Mucosa of rectum (tissue), 2 donors: ENCODE results near the gene LRRC46.

Experiments used
- H3K27ac ChIP-seq, 2 donors: one replicate each; pipeline ENCODE4 v1.7.0; 2013; ENCODE audit warnings: inconsistent platforms in 2 of 2, low read depth in 2 of 2, low read length in 2 of 2
- H3K27me3 ChIP-seq, 2 donors: one replicate each; pipeline ENCODE4 v1.7.0; 2013; ENCODE audit warnings: low read length in 2 of 2; ENCODE audit not compliant: control insufficient read depth in 2 of 2, insufficient read depth in 2 of 2
- H3K36me3 ChIP-seq, 2 donors: one replicate each; pipeline ENCODE4 v1.7.0; 2013; ENCODE audit warnings: low read length in 2 of 2; ENCODE audit not compliant: control insufficient read depth in 2 of 2, insufficient read depth in 2 of 2
- H3K4me1 ChIP-seq, 2 donors: one replicate each; pipeline ENCODE4 v1.7.0; 2013; ENCODE audit warnings: low read length in 2 of 2, mild to moderate bottlenecking in 1 of 2; ENCODE audit not compliant: control insufficient read depth in 2 of 2, insufficient read depth in 2 of 2
- H3K4me3 ChIP-seq, 2 donors: one replicate each; pipeline ENCODE4 v1.7.0; 2013; ENCODE audit warnings: low read length in 2 of 2
- H3K9ac ChIP-seq, 2 donors: one replicate each; pipeline ENCODE4 v1.7.0; 2013; ENCODE audit warnings: low read length in 2 of 2, low read depth in 1 of 2, mild to moderate bottlenecking in 1 of 2
- H3K9me3 ChIP-seq, 2 donors: one replicate each; pipeline ENCODE4 v1.7.0; 2013; ENCODE audit warnings: low read length in 2 of 2; ENCODE audit not compliant: control insufficient read depth in 2 of 2
- donor health status: healthy.
- donor health status: Normal muscosa, but diverticular disease.

LRRC46 gene, protein sequence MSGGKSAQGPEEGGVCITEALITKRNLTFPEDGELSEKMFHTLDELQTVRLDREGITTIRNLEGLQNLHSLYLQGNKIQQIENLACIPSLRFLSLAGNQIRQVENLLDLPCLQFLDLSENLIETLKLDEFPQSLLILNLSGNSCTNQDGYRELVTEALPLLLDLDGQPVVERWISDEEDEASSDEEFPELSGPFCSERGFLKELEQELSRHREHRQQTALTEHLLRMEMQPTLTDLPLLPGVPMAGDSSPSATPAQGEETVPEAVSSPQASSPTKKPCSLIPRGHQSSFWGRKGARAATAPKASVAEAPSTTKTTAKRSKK

DNA sequence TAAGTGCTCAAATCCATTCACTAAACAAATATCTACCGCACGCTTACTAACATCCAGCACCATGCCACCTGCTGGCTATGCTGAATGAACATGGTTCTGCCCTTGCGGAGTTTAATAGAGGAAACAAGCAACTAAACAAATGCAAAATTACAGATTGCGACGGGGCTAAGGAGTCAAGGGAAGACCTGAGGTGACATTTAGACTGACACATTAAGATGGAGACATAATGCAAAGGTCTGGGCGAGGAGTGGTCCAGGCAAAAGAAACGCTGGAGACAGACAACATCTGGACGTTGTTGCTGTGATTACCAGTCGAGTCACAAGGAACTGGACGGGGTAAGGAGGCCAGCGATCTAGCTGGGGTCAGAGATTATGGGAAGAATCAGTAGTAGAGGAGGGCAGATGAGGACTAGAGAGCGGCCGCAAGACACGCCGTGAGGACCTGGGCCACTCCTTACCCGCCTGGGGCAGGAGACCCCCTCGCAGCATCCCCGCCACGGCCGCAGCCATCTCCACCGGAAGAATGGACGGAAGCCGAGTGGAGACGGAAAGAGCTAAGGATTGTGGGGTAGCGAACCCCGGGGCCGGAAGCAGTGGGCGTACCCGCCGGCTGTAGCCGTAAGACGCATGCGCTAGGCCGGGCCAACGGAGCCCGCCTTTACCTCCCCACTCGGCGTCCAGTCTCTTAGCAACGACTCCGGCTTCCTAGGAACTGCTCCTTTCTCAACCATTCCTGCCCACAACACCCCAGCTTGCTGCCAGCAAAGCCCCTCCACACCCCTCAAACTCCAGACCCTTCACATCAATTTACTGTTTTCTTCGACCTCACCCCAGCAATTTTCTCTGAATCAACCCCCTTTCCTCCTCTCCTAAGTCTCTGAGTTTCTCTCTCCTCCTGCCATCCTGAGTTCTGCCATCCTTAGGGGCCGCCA is at the start of gene LRRC46, which contains the start of gene MRPL10:
TSS of gene LRRC46 (plus strand) at position 668 of the 931 bp plus-strand sequence. CDS start 320 bp downstream, outside the sequence.
TSS of gene MRPL10 (minus strand) at position 539 of the 931 bp plus-strand sequence. CDS start at position 509, 30 bp downstream.
- no peaks in the 10 kb centered on the region for H3K9me3 ChIP-seq
- peak within 1 kb of the TSS; percentile 79 to 90 for H3K9ac ChIP-seq
- H3K4me1 ChIP-seq = peaks cover 15 to 17% of the 10 kb centered on the region in 2 donors
- H3K27ac ChIP-seq = peak within 1 kb of the TSS; percentile 81 to 83
- H3K36me3 ChIP-seq = peaks cover 20 to 27% of the 10 kb centered on the region in 2 donors
- peak within 1 kb of the TSS; percentile 93 to 96 for H3K4me3 ChIP-seq
- H3K27me3 ChIP-seq = no peaks in the 10 kb centered on the region

DNA sequence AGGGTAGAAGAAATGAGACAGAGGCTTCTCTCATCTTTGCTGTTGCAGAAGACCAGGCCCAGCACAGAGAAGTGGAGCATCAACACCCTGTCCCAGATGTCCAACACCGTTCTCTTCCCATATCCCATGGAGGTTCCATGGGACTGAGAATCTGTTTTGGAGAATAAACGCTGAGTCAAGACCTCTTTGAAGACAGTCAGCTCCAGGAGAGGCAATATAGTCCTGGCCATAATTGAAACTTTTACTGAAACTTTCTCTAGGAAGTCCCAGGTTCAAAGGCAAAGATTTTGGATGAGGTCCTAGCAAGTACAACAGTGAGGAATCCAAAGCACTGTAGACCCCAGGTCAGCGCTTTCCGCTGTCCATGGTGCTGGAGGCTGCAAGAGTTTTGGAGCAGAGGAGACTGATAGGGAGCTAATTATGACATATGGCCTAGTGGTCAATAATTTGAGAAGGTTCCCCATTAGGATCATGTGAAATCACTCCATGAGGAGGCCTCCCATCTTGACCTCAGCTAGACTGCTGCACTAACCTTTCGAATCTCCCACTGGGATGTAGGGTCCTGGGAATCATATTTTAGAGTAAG is 45.8 kb upstream of the LRRC46 start:
- no peak overlapping the region for H3K4me3 ChIP-seq
- H3K27me3 ChIP-seq = peaks cover 18 to 21% of the 10 kb centered on the region in 2 donors

DNA sequence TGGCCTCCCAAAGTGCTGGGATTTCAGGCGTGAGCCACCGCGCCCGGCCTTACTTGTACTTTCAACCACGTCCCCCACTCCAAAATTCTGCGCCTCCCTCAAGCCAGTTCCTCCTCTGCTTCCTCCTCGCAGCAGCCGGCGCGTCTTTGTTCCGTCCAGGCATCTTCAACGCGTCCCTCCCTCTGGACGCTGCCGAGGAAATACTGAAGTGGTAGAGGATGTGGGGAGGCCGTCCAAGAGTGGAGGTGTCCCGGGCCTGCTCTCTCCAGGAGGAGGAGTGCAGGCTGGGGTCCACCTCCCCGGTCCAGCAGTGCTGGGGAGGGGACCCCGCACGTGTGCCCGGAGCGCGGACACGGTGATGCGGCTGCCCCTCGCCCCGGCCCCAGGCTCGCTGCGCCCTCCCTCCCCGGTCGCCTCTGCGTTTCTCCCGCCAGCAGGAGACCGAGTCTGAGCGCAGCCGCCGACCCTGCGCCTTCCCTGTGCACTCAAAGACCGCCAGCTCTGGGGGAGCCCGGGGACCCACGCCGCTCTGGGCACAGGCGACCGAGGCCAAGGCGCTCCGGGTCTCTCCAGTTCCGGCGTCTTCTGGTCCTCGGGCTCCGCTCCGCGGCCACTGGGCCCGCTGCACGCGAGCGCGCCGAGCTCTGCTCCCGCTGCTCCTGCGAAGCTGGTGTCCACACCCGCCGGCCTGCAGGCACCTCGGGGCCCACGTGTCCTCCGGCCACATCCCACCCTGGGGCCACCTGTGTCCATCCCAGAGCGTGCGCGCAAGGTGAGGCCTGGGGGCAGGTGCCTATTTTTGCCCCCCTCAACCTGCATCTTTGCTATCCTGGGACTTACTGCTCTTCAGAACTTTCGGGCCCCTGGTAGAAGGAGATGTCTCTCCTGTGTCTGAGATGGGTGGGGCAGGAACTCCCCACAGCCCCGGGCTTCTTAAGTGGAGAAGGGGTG is 41.6 kb upstream of the LRRC46 start:
- Histone ChIP-seq H3K27me3 (peaks cover 26 to 35% of the 10 kb centered on the region in 2 donors), H3K4me1 (peaks cover 0 to 7% of the 10 kb centered on the region in 2 donors), H3K27ac (no peak overlapping the region), H3K4me3 (peak overlapping the region; percentile 30 to 41), H3K9ac (peak overlapping the region in 1 of 2 donors; percentile 12), H3K9me3 (no peaks in the 10 kb centered on the region), H3K36me3 (no peaks in the 10 kb centered on the region)

More for the DNA sequence above, 45.8 kb upstream of the LRRC46 start:
- Histone ChIP-seq H3K36me3 (no peaks in the 10 kb centered on the region), H3K27ac (no peak overlapping the region), H3K4me1 (peaks cover 0 to 7% of the 10 kb centered on the region in 2 donors), H3K9me3 (no peaks in the 10 kb centered on the region), H3K9ac (no peak overlapping the region)

DNA sequence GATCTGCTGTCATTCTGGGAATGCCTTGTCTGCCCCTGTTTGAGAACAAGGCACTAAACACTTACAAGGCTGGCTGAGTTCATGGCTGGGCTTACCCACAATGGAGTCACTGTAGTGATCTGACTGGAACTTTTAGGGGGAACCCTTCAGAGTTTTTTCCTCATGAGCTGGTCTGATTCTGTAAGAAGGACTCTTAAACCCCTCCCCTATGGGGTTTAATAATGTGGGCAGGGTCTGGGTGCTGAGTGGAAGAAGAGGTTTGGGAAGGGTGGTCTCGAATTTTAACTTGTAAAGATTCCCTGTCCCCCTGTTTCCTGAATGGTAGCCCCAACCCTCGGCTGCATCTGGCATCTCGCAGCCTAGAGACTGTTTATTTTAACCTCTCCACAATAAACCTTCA is 40.4 kb upstream of the LRRC46 start:
- H3K27ac ChIP-seq = no peak overlapping the region
- no peak overlapping the region for H3K4me3 ChIP-seq
- peaks cover 26 to 40% of the 10 kb centered on the region in 2 donors for H3K27me3 ChIP-seq
- no peaks in the 10 kb centered on the region for H3K9me3 ChIP-seq
- peaks cover 0 to 7% of the 10 kb centered on the region in 2 donors for H3K4me1 ChIP-seq
- H3K36me3 ChIP-seq = no peaks in the 10 kb centered on the region
- no peak overlapping the region for H3K9ac ChIP-seq

DNA sequence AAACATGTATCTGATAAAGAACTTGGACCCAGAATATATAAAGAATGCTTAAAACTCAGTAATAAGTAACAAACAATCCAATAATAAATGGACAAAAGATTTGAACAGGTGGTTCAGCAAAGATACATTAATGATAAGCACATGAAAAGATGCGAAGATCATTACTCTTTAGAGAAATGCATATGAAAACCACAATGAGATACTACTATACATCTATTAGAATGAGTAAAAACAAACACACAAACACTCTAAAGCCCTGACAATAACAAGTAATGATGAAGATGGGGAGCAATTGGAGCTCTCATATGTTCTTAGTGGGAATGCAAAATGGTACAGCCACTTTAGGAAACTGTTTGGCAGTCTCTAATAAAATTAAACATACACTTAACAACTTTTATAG is 39.0 kb upstream of the LRRC46 start:
- Histone ChIP-seq H3K27me3 (peaks cover 26 to 40% of the 10 kb centered on the region in 2 donors), H3K9ac (no peak overlapping the region), H3K36me3 (no peaks in the 10 kb centered on the region), H3K27ac (no peak overlapping the region), H3K9me3 (no peaks in the 10 kb centered on the region), H3K4me1 (peaks cover 0 to 7% of the 10 kb centered on the region in 2 donors), H3K4me3 (no peak overlapping the region)

DNA sequence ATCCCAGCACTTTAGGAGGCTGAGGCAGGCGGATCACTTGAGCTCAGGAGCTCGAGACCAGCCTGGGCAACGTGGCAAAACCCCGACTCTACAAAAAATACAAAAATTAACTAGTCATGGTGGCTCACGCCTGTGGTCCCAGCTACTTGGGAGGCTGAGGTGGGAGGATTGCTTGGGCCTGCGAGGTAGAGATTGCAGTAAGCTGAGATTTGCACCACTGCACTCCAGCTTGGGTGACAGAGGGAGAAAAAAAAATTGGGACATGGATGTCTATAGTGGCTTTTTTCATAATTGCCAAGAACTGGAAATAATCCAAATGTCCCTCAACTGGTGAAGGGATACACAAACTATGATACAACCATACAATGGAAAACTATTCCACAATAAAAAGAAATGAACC is 38.5 kb upstream of the LRRC46 start:
- H3K4me3 ChIP-seq = no peak overlapping the region
- H3K36me3 ChIP-seq = no peaks in the 10 kb centered on the region
- H3K27me3 ChIP-seq = peaks cover 26 to 40% of the 10 kb centered on the region in 2 donors
- H3K27ac ChIP-seq = no peak overlapping the region
- no peaks in the 10 kb centered on the region for H3K9me3 ChIP-seq
- H3K9ac ChIP-seq = no peak overlapping the region
- peaks cover 0 to 7% of the 10 kb centered on the region in 2 donors for H3K4me1 ChIP-seq

DNA sequence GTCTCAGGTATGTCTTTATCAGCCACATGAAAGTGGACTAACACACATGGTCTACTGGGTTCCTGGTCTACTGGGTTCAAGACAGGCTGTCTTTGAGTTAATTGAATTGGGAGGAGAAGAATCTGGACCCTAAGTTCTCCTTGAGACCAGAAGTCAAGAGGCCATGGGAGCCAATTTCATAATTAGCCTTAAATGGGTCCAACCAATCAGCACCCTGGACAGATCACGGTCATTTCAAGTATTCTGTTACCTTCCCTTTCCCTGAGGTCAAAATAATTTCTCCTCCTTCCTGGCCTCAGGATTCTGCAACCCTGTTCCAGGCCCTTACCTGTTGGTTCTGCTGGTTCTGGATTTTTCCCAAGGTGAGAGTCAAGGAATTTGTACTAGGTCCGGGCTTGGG is 33.7 kb upstream of the LRRC46 start:
- no peaks in the 10 kb centered on the region for H3K4me1 ChIP-seq
- H3K27ac ChIP-seq = no peak overlapping the region
- no peaks in the 10 kb centered on the region for H3K9me3 ChIP-seq
- peaks cover 10 to 15% of the 10 kb centered on the region in 2 donors for H3K27me3 ChIP-seq
- H3K36me3 ChIP-seq = no peaks in the 10 kb centered on the region
- H3K9ac ChIP-seq = no peak overlapping the region
- H3K4me3 ChIP-seq = no peak overlapping the region

DNA sequence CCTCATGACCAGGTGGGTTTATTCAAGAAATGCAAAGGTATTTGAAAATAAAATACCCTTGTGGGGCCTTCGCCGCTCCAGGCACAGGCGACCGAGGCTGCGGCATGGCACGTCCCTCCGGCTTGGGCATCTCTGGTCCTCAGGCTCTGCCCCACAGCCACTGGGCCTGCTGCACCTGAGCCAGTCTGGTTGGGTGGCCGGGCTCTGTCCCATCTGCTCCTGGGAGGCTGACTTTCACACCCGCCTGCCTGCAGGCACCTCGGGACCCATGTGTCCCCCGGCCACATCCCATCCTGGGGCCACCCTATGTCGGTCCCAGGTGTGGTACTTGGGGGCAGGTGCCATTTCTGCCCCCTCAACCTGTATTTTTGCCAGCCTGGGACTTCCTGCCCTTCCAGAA is 30.8 kb upstream of the LRRC46 start:
- Histone ChIP-seq H3K36me3 (no peaks in the 10 kb centered on the region), H3K27ac (no peak overlapping the region), H3K27me3 (no peaks in the 10 kb centered on the region), H3K4me1 (no peaks in the 10 kb centered on the region), H3K9me3 (no peaks in the 10 kb centered on the region), H3K4me3 (no peak overlapping the region), H3K9ac (no peak overlapping the region)

DNA sequence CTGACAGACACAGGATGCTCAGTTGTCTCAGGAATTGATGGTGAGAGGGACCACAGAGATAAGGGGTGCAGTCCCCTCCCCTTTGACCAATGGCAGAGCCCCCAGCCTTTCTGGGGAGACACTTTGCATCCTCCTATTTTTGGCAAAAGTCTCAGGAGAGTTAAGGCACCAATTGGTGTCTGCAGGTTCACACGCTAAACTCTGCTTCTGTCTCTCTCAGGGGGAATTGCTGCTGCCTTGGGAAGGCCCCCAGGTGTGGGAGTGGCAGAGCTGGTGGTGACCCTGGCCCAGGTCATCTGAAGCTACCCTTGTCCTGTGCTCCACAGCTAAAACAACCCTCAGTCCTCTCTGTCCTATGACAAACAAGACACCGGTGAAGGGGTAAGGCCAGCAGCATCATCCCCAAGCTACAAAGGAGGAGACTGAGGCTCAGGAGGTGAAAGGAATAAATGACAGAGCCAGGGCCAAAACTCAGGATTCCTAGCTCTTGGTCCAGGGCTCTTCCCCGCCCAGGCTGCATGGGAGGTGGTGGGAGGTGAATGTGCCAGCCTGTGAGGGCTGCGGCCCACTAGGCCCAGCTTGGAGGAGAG is 30.2 kb upstream of the LRRC46 start:
- no peaks in the 10 kb centered on the region for H3K36me3 ChIP-seq
- H3K27me3 ChIP-seq = no peaks in the 10 kb centered on the region
- H3K9me3 ChIP-seq = no peaks in the 10 kb centered on the region
- H3K27ac ChIP-seq = no peak overlapping the region
- no peak overlapping the region for H3K9ac ChIP-seq
- no peaks in the 10 kb centered on the region for H3K4me1 ChIP-seq
- H3K4me3 ChIP-seq = no peak overlapping the region
